GM23338 (cell line): ENCODE results near the gene CXCL6. TPM values are rescaled to one million over a fixed set of nuclear protein-coding genes. Genes with fewer than 3 reads are reported as not detected.
A peak's percentile ranks its signal among the peaks of the same experiment; 100 is the strongest.

Experiments used
- ATAC-seq: fragments of 200-7000 bp; cut with Tn5 transposase; 3 replicates; pipeline ENCODE4 v1.9.1; 2020
- DNase-seq: peaks from one replicate; pipeline ENCODE4 v3.0.0-alpha.2; 2015; ENCODE audit warnings: low spot score
- H2AFZ ChIP-seq: fragments of 200-600 bp; sonication (generic); 2 replicates; pipeline ENCODE4 v1.8.0; 2016; ENCODE audit warnings: antibody characterized with exemption, mild to moderate bottlenecking, moderate library complexity
- H3F3A ChIP-seq: fragments of 200-600 bp; sonication (generic); replicated peaks from 2 replicates; pipeline ENCODE4 v1.8.0; 2017; ENCODE audit warnings: antibody characterized with exemption, mixed run types, low read depth
- H3K27ac ChIP-seq: fragments of 200-600 bp; sonication (generic); 2 replicates; pipeline ENCODE4 v1.6.1; 2016; ENCODE audit warnings: low read depth
- H3K27me3 ChIP-seq: fragments of 200-600 bp; sonication (generic); 2 replicates; pipeline ENCODE4 v1.8.0; 2016; ENCODE audit warnings: mild to moderate bottlenecking, mixed run types, moderate library complexity; ENCODE audit not compliant: insufficient read depth
- H3K36me3 ChIP-seq: fragments of 200-600 bp; sonication (generic); 2 replicates; pipeline ENCODE4 v1.8.0; 2016; ENCODE audit warnings: mild to moderate bottlenecking; ENCODE audit not compliant: insufficient read depth
- H3K4me1 ChIP-seq: fragments of 200-600 bp; sonication (generic); 2 replicates; pipeline ENCODE4 v1.8.0; 2016; ENCODE audit warnings: mild to moderate bottlenecking, moderate library complexity; ENCODE audit not compliant: insufficient read depth
- H3K4me2 ChIP-seq: fragments of 200-600 bp; sonication (generic); 2 replicates; pipeline ENCODE4 v1.7.1; 2017; ENCODE audit warnings: mixed run types
- H3K4me3 ChIP-seq: fragments of 200-600 bp; sonication (generic); 2 replicates; pipeline ENCODE4 v1.6.1; 2016; ENCODE audit warnings: mixed run types
- H3K79me2 ChIP-seq: fragments of 200-600 bp; sonication (generic); replicated peaks from 2 replicates; pipeline ENCODE4 v1.8.0; 2017; ENCODE audit warnings: mild to moderate bottlenecking; ENCODE audit not compliant: insufficient read depth
- H3K9me2 ChIP-seq: fragments of 200-600 bp; sonication (generic); 2 replicates; pipeline ENCODE4 v1.8.0; 2017; ENCODE audit not compliant: insufficient read depth
- H4K20me1 ChIP-seq: fragments of 200-600 bp; sonication (generic); replicated peaks from 2 replicates; pipeline ENCODE4 v1.8.0; 2017; ENCODE audit warnings: mild to moderate bottlenecking; ENCODE audit not compliant: insufficient read depth
- H3K27ac Mint-ChIP-seq: 2 replicates; pipeline ENCODE4 v1.8.0; 2020; ENCODE audit warnings: inconsistent platforms, mild to moderate bottlenecking, moderate library complexity, mixed read lengths
- H3K27me3 Mint-ChIP-seq: 3 replicates; pipeline ENCODE4 v1.8.0; 2022; ENCODE audit warnings: low read depth, mild to moderate bottlenecking, moderate library complexity, mixed read lengths, inconsistent platforms; ENCODE audit not compliant: insufficient read depth, poor library complexity
- H3K36me3 Mint-ChIP-seq: 3 replicates; pipeline ENCODE4 v1.8.0; 2021; ENCODE audit warnings: low read depth, mild to moderate bottlenecking, inconsistent platforms, moderate library complexity, mixed read lengths
- H3K4me1 Mint-ChIP-seq: 3 replicates; pipeline ENCODE4 v1.8.0; 2020; ENCODE audit warnings: mild to moderate bottlenecking, inconsistent platforms, mixed read lengths
- H3K4me3 Mint-ChIP-seq: 3 replicates; pipeline ENCODE4 v1.8.0; 2021; ENCODE audit warnings: moderate library complexity, mild to moderate bottlenecking, inconsistent platforms, mixed read lengths
- H3K9me3 Mint-ChIP-seq: 3 replicates; pipeline ENCODE4 v1.8.0; 2020; ENCODE audit warnings: moderate library complexity, mild to moderate bottlenecking, inconsistent platforms, mixed read lengths
- CTCF ChIP-seq, 2 experiments: fragments of 200-600 bp in 1 of 2; sonication (generic) in 1 of 2; conservative IDR thresholded peaks; 2 replicates each; pipeline versions ENCODE4 v1.5.1 to v1.6.1; 2016 to 2017; ENCODE audit warnings: antibody characterized with exemption in 2 of 2, low read depth in 2 of 2, mild to moderate bottlenecking in 2 of 2, moderate library complexity in 1 of 2
- EZH2 ChIP-seq: fragments of 200-600 bp; sonication (generic); IDR thresholded peaks from one replicate; pipeline ENCODE4 v1.8.0; 2017; ENCODE audit warnings: antibody characterized with exemption, mild to moderate bottlenecking, low read depth; ENCODE audit not compliant: unreplicated experiment
- EZH2phosphoT487 ChIP-seq: fragments of 200-600 bp; sonication (generic); IDR thresholded peaks from one replicate; pipeline ENCODE4 v1.8.1; 2018; ENCODE audit warnings: antibody characterized with exemption; ENCODE audit not compliant: unreplicated experiment
- JUNB ChIP-seq: IDR thresholded peaks from one replicate; pipeline ENCODE4 v1.6.1; 2016; ENCODE audit warnings: antibody characterized with exemption; ENCODE audit not compliant: unreplicated experiment
- POLR2AphosphoS5 ChIP-seq: IDR thresholded peaks from 2 replicates; pipeline ENCODE4 v1.6.1; 2016; ENCODE audit warnings: antibody characterized with exemption, low read depth
- REST ChIP-seq: IDR thresholded peaks from one replicate; pipeline ENCODE4 v1.6.1; 2018; ENCODE audit warnings: antibody characterized with exemption; ENCODE audit not compliant: unreplicated experiment
- ZNF114 ChIP-seq: fragments of 250-450 bp; sonication (Bioruptor Pico); IDR thresholded peaks from 2 replicates; pipeline ENCODE4 v1.5.0; 2020; ENCODE audit warnings: mild to moderate bottlenecking, moderate library complexity
- ZNF462 ChIP-seq: fragments of 250-450 bp; sonication (Bioruptor Pico); IDR thresholded peaks from 2 replicates; pipeline ENCODE4 v1.5.0; 2020; ENCODE audit warnings: mild to moderate bottlenecking, moderate library complexity
- long read RNA-seq: library from polyadenylated mRNA; unstranded; transcript quantifications from one replicate; pipeline ENCODE4 v2.0.0, GENCODE V29; 2020; ENCODE audit not compliant: unreplicated experiment
- polyA plus RNA-seq: library from polyadenylated mRNA; unstranded; fragments of >200 nt; fragmentation: Nextera tagmentation; extraction: Ambion mirVana; gene quantifications from 2 replicates; pipeline ENCODE4 v1.2.1, GENCODE V29; 2016
- total RNA-seq: library from RNA; depleted of rRNA; stranded (reverse); fragments of >200 nt; shearing (Covaris generic); gene quantifications from 2 replicates; pipeline ENCODE4 v1.2.3, GENCODE V29; 2014; rRNA removed

CXCL6 gene
- 7.2 and 9.5 TPM in 2 replicates for total RNA-seq
- 11.8 and 14.7 TPM in 2 replicates for polyA plus RNA-seq
- long read RNA-seq, transcript CXCL6-201 (4 exons, 1,718 nt): major isoform, 12 of 14 reads
- long read RNA-seq, partial matches to known transcripts: 2 of 14 reads
- long read RNA-seq, other reads (novel, unspliced or antisense): 0 of 14 reads

GRCh38 chr4:73836373-73837279, at the start of gene CXCL6:
CXCL6 (plus strand) TSS chr4:73836678; CDS start chr4:73836751, 73 bp downstream.
- Histone ChIP-seq H3K4me2 (peak within 1 kb of the TSS; percentile 86), H3K36me3 (no peaks in the 10 kb centered on the region), H3K79me2 (no peaks in the 10 kb centered on the region), H4K20me1 (no peaks in the 10 kb centered on the region), H3K27me3 (peaks cover 21% of the 10 kb centered on the region), H2AFZ (peak within 1 kb of the TSS; percentile 97), H3K4me1 (no peaks in the 10 kb centered on the region), H3F3A (no peaks in the 10 kb centered on the region), H3K4me3 (peak within 1 kb of the TSS; percentile 72), H3K9me2 (0 out of 2 replicates have a peak, but pooled peaks cover 6% of the 10 kb centered on the region), H3K27ac (no peak within 1 kb of the TSS)
- Mint-ChIP-seq H3K4me1 (peaks cover 5% of the 10 kb centered on the region; the same call in 1 of the 3 replicates), H3K27me3 (peaks cover 9% of the 10 kb centered on the region), H3K27ac (no peak within 1 kb of the TSS), H3K36me3 (no peaks in the 10 kb centered on the region), H3K9me3 (no peaks in the 10 kb centered on the region; the same call in 2 of the 3 replicates), H3K4me3 (peak within 1 kb of the TSS; percentile 85)
- TF ChIP-seq POLR2AphosphoS5: peak; percentile 53
- TF ChIP-seq EZH2: no peak
- peak; percentile 97 for ATAC-seq
- DNase-seq: peak; percentile 81

GRCh38 chr4:73788411-73788810, 48.1 kb upstream of the CXCL6 start:
- no peaks in the 10 kb centered on the region; the same call in 2 of the 3 replicates for H3K9me3 Mint-ChIP-seq
- peaks cover 2% of the 10 kb centered on the region for H3K27me3 Mint-ChIP-seq
- no peaks in the 10 kb centered on the region for H3K36me3 Mint-ChIP-seq
- no peak overlapping the region for H3K27ac ChIP-seq
- no peak overlapping the region for H3K4me3 Mint-ChIP-seq
- no peaks in the 10 kb centered on the region for H4K20me1 ChIP-seq
- no peaks in the 10 kb centered on the region for H3K79me2 ChIP-seq
- no peaks in the 10 kb centered on the region for H3K4me1 ChIP-seq
- H3K4me3 ChIP-seq: no peak overlapping the region
- no peak overlapping the region for H3K4me2 ChIP-seq
- ATAC-seq (no peak), DNase-seq (no peak)
- H3K36me3 ChIP-seq: no peaks in the 10 kb centered on the region
- H3K9me2 ChIP-seq: no peaks in the 10 kb centered on the region
- no peaks in the 10 kb centered on the region for H3F3A ChIP-seq
- H3K4me1 Mint-ChIP-seq: no peaks in the 10 kb centered on the region
- H3K27ac Mint-ChIP-seq: no peak overlapping the region
- no peaks in the 10 kb centered on the region for H3K27me3 ChIP-seq
- H2AFZ ChIP-seq: no peak overlapping the region
- no peak for TF ChIP-seq EZH2phosphoT487
- no peak for TF ChIP-seq REST
- no peak for TF ChIP-seq ZNF114 (CRISPR knock-in tag)
- no peak for TF ChIP-seq CTCF (conservative IDR thresholded peaks at IDR 0.05; ENCODE audit: low read depth in 2 of 2)
- TF ChIP-seq JUNB: no peak
- TF ChIP-seq POLR2AphosphoS5: no peak
- no peak for TF ChIP-seq ZNF462 (CRISPR knock-in tag)
